HG02973 (cell line): ENCODE results near the gene CXCL3.
"Not testable (repeated sequence)": the region's sequence is repeated elsewhere in the genome, so short reads cannot be mapped to it uniquely, and the experiment has no call there.

ENCODE experiments used
- ATAC-seq: cut with Tn5 transposase; IDR thresholded peaks from one replicate; pipeline ENCODE4 v1.9.1; 2021; ENCODE audit warnings: moderate library complexity; ENCODE audit not compliant: unreplicated experiment

CXCL3 gene

GRCh38 chr4:74038425-74039314 is at the start of gene CXCL3:
Gene CXCL3 (minus strand): TSS chr4:74038689. CDS start chr4:74038611, 78 bp downstream.
- no peak for ATAC-seq

- no peak for ATAC-seq
Observed at GRCh38 chr4:74087481-74087880, 49.0 kb upstream of the CXCL3 start.

- no peak for ATAC-seq
Observed at GRCh38 chr4:74085669-74086068, 47.2 kb upstream of the CXCL3 start.

DNA sequence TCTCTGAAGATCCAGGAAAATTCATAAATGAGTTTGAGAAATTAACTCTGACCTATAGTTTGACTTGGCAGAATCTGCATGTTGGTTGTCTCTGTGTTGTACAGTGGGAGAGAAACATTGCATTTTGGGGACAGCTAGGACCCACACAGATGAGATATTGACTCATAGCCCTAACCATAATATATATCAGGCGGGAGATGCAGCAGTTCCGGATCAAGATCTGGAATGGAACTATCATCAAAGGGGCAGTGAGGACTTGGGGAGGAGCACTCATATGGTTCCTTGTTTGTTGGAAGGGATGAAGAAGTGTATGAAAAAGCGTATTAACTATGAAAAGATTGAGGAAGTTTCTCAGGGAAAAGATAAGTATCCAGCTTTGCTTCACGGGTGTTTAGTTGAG is 46.5 kb upstream of the CXCL3 start:
- ATAC-seq: no peak

GRCh38 chr4:74083546-74083945 is 45.1 kb upstream of the CXCL3 start:
- no peak for ATAC-seq

GRCh38 chr4:74081035-74081434 is 42.5 kb upstream of the CXCL3 start:
- ATAC-seq: no peak

GRCh38 chr4:74080351-74080750 is 41.9 kb upstream of the CXCL3 start:
- not testable (repeated sequence) for ATAC-seq

- not testable (repeated sequence) for ATAC-seq
Observed at GRCh38 chr4:74079024-74079423, 40.5 kb upstream of the CXCL3 start.

- no peak for ATAC-seq
Observed at GRCh38 chr4:74073358-74073757, 34.9 kb upstream of the CXCL3 start.

DNA sequence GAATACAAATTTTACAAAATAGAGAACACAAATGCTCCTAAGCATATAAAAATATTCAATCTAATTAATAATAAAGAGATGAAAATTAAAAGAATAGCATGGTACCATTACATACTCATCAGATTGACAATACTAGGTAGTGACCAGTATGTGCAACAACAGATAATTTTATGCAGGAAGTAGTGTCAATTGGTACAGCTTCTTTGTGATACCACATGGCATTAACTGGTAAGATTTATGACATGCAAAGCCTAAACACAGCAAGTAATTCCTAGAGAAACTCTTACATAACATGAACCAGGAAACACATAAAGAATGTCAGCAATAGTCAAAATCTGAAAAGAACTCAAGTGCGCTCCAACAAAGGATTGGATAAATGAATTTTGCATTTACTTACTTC is 34.2 kb upstream of the CXCL3 start:
- no peak for ATAC-seq

GRCh38 chr4:74067586-74067985 is 29.1 kb upstream of the CXCL3 start:
- ATAC-seq: no peak

DNA sequence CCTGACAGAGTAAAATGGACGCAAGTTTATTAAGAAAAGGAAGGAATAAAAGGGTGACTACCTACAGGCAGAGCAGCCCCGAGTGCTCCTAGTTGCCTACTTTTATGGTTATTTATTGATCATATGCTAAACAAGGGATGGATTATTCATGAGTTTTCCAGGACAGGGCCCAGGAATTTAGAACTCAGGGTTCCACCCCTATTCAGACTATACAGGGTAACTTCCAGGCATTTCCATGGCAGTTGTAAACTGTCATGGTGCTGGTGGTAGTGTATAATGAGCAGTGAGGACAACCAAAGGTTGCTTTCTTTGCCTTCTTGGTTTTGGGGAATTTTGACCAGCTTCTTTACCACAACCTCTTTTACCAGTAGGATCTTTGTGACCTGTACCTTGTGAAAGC is 27.7 kb upstream of the CXCL3 start:
- ATAC-seq: no peak

DNA sequence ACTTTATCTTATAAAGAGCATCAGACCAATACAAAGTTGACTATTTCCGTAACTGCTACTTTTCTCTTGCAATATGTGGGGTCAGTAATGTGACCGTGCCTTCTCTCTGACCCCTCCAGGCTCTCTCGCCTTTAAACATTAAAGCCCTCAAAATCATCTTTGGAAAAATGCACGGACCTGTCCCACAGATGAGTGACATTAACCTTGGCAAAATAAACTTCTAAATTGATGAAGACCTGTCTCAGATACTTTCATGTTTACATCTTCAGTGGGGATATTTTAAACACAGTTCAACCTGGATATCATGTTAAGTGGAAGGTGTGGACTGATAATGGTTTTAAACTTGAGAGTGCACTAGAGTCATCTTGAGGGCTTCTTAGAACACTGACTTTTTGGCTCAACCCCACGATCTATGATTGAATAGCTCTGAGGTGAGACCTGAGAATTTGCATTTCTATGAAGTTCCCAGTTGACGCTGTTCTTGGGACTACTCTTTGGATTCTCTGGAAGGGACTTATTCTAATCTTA is 26.7 kb upstream of the CXCL3 start:
- ATAC-seq: no peak

DNA sequence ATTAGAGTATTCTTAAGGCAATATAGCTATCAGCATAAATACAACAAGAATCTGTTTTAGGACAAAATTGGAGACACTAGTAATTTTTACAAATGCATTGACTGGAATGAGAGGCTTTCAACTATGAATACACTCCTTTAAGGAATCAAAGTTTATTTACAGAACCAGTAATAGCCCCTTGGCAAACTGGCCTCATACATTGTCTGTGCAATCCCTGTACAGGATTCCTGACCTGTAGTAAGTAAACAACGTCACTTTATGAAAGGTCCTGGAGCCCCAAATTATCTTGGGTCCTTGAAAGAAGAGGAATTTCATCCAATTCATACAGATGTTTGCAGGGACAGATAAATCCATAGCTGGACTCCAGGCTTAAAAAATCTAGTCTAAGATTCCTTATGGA is 25.4 kb upstream of the CXCL3 start:
- no peak for ATAC-seq

DNA sequence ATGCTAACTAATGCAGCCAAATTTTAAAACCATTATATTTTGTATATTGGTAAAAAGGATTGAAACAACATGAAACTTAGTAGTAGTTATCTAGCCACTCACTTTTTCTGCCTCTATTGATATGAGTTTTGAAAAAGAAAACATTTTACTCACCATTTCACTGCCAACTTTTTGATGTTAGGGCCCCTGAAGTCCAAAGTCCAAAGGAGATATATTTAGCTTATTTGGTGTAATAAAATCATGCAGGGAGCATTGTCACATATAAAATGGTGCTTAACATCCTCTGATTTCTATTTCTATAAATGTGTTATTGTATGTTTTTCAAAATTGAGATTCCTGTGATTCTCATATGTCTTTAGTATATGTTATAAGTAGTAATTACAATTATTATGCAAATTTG is 24.5 kb upstream of the CXCL3 start:
- ATAC-seq: no peak

GRCh38 chr4:74061430-74061829 is 22.9 kb upstream of the CXCL3 start:
- no peak for ATAC-seq

GRCh38 chr4:74059161-74059829 is 20.8 kb upstream of the CXCL3 start:
- no peak for ATAC-seq

- ATAC-seq: no peak
Observed at GRCh38 chr4:74058048-74058651, 19.7 kb upstream of the CXCL3 start.

DNA sequence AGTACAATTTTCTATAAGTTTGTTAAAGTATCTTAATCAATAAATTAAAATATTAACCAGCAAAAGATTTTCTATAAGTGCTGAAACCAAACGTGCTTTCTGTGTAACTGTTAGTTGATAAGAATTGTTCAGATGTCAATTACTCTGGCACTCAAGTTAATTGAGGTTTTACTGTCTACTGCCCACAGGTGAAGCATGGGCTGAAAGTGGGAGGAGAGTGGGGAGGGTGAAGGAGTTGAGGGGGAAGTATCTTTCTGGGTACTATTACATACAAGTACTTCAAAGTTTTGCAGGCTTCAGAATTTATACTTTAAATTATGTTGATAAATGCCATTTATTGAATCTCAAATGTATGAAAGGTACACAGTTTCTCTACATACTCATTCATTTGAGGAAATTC is 19.1 kb upstream of the CXCL3 start:
- no peak for ATAC-seq

- ATAC-seq: no peak
Observed at GRCh38 chr4:74056858-74057562, 18.5 kb upstream of the CXCL3 start.
